CD4-positive, alpha-beta T cell treated with Interleukin-10 for 1 hour (primary cell): ENCODE data around the gene DOLPP1.
A peak's percentile ranks its signal among the peaks of the same experiment; 100 is the strongest.
"Not testable (repeated sequence)": the region's sequence is repeated elsewhere in the genome, so short reads cannot be mapped to it uniquely, and the experiment has no call there.

ENCODE experiments used
- DNase-seq: peaks from one replicate; pipeline ENCODE4 v3.0.0-alpha.2; 2020

DOLPP1 gene

DNA sequence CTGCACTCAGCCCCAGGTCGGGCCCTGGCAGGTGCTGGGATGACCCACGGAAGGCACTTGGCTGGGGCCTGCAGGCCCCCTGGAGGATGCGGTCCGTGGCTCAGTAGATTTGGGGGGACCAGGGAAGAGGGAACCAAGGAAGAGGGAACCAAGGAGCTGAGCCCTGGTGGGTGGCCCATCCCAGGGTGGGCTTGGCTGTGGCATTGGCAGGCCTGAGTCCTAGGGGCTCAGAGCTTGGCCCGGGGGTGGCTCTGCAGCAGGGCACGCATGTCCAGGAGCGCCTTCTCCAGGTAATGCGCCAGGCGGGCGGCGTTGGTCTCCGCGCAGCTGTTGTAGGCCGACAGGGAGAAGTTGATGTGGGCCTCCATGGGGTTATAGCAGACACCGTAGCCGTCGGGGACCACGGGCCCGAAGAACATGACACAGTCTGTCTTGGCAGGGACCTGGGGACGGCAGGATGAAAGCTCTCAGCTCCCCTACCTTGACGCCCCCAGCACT lies 14.3 kb downstream of the DOLPP1 start:
- no peak for DNase-seq

DNA sequence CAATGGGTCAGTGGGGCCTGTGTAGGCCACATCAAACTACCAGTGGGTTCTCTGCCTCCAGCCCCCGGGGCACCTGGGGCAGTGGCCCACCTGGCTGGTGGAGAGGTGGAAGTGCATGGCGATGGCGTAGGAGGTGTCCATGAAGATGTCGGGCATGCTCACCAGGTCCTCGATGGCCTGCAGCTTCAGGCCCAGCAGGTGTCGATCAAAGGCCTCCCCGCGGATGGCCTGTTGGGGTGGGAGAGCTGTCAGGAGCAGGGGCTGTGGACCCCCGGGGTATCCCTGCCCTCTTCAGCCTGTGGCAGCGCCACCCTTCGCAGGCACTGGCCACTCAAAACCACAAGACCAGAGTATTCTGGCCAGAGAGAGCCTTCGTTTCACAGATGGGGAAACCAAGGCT lies 15.0 kb downstream of the DOLPP1 start:
- DNase-seq = no peak

DNA sequence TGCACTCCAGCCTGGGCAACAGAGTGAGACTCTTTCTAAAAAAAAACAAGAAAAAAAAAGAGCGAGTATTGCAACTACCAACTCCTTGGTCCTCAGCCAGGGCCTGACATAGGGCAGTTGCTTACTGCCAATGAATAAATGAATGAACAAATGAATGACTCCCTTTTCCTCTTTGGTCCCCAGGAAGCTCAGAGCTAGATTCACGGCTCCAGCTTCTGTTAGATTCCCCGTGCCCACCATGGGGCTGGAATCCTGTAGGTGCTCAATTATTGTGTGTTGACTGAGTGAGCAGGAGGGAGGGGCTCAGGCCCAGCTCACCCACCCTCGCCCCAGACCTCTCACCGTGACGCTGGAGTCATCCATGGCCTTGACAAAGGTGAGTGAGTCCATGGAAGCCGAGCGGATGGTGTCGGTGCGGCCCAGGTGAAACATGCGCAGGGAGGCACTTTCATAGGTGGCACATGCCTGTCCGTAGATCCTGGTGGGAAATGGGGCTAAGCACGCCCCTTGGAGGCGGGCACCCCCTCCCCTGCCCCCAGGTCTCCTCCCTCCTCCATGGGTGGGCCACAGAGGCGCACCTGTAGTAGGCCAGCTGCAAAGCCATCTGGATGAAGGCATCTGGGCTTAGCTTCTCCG lies 16.9 kb downstream of the DOLPP1 start:
- DNase-seq = no peak

DNA sequence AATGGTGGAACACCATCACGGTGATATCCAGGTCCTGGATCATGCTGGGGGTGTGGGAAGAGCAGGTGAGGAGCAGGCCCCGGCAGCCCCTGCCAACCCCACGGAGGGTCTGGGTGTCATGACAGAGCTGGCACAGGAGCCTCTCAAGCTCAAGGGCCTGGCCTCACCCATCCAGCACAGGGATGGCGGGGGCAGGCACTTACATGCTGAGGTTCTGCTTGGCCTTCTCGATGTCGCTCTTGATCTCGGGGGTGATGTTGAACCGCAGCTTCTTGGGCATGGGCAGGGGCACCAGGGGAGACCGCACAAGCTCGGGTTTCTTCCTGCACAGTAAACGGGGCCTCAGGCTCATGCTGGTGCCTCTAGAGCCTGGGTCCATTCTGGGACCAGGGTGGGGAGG lies 17.4 kb downstream of the DOLPP1 start:
- no peak for DNase-seq

DNA sequence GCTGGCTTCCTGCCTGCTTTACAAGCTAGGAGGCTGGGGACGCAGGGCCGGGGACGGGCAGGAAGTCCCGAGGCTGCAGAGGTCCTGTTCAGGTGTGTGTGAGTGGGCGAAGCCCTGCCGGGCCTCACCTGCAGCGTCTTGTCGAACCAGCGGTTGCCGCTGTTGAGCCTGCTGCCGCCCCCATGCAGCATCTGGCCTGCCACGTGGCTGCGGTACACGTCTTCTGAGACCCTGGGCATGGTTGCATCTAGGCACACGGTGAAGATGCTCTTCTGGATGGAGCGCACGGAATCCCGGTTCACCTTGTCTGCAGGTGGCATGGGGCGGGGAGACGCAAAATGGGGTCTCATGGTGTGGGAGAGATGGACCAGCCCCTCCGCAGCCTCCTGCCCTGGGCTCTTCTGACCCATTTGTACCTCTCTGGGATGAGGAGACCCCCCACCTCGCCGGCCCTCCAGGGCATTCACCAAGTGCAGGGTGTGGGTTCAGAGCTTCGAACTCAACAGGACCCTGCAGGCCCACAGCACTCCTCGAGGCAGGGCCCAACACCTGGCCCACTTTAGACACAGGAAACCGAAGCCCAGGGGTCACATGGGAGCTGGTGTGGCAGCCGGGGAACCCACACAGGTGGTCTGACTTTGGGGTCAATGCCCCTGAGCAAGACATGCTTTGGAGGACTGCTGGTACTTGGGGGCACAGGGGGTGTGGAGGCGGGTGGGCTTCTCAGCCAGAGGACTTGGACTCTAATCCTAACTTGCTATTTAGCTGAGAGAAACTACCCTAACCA lies 19.7 kb downstream of the DOLPP1 start:
- no peak for DNase-seq

DNA sequence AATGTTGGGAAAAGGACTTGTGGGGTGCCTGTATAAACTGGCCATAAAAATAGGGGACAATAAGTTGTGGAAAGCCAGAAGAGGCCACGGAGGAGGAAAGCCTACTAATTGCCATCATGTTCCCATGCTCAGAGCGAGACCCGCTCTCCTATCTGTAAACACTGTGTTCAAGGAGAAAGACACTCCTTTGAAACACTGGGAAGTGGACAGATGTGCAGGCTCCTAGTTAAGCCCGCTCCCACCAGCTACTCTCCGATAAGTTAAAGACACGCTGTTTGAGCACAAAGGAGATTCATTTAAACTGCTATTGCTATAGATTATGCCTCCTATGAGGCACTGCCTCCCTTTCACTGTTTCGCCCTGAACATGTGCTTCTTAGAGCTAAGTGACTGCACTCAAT lies 20.4 kb downstream of the DOLPP1 start:
- no peak for DNase-seq

DNA sequence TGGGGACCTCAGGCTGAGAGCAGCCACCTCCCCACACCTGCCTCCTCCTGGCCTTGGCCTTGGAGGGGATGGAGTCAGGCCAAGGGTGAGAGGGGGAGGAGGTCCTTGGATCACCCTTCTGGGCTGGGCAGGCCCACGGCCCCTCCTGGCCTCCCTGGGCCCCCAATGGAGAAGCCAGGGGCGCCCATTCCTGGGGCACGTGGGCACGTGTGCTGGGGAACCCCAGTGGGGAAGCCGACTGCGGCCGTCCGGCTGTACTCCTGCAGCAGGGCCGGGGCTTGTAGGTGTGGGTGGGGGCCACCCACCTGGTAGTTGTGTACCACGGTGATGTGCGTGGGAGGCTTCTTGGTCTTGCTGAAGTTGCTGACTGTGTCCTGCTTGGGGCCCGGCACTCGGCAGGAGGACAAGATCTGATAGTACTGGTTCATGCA lies 21.2 kb downstream of the DOLPP1 start:
- DNase-seq = no peak

DNA sequence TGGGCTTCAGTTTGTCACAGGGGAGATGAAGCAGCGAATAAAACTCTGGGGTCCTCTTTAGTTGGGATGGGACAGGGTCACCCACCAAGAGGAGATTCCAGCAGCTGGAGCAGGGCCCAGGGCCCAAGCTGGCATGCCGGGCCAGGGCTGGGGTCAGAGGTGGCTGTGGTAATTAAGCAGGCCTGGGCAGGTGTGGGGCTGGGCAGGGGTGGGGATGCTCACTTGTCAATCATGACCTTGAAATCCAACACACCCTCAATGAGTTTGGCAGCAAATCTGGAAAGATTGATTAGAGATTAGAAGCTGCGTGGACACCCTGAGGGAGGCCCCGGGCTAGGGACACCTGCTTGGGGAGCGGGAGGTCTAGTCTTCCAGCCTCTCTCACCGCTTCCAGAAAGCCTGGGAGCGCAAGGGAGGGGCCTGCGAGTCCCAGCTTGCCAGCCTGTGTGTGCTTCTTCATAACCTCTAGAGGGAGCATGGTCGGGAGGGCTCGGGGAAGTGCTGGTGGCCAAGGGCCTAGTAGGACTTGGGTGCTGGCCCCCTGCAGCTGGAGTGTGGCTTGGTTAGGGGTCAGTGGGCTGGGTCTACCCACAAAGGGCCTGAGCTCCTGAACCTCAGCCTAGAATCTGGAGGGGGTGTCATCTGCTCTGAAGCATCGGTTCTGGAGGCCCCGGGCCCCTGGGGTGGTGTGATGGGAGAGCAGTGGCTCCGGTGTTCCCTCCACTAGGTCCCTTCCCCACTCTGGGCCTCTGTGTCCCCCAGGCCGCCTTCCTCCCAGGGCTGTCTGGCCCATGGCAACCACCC lies 22.1 kb downstream of the DOLPP1 start:
- DNase-seq = no peak

DNA sequence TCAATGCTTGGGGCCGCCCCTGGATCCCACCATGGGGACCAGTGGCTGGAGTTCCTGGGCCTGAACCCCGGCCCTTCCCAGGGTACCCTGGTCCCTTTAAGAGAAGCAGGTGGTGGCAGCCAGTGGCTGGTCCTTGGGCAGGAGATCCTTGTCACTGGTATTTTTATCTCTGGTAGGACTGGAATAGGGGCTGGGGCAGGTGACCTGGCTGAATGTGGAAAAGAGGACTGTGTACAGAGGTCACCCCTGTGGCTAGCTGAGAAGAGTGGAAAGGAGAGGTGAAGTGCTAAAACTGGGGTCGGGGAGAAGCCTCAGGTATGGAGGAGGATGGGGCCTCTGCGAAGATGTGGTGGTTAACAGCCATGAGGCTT lies 22.7 kb downstream of the DOLPP1 start:
- DNase-seq = no peak

DNA sequence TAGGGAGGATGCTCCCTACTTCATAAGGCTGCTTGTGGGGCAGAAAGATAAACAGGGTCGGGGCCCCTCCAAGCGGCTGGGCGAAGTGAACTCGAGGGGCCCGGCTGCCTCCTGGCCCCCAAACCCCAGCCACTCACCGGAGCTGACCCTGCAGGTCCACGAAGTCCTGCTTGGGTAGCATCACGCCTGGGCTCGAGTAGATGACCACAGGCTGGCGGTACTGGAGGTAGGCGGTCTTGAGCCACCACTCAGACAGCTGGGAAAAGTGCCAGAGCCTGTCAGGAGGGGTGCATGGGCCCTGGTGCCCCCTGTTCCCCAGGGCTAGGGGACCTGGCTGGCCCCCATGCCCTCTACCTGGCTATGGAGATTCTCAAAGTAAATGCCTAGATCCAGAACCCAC lies 23.1 kb downstream of the DOLPP1 start:
- no peak for DNase-seq

DNA sequence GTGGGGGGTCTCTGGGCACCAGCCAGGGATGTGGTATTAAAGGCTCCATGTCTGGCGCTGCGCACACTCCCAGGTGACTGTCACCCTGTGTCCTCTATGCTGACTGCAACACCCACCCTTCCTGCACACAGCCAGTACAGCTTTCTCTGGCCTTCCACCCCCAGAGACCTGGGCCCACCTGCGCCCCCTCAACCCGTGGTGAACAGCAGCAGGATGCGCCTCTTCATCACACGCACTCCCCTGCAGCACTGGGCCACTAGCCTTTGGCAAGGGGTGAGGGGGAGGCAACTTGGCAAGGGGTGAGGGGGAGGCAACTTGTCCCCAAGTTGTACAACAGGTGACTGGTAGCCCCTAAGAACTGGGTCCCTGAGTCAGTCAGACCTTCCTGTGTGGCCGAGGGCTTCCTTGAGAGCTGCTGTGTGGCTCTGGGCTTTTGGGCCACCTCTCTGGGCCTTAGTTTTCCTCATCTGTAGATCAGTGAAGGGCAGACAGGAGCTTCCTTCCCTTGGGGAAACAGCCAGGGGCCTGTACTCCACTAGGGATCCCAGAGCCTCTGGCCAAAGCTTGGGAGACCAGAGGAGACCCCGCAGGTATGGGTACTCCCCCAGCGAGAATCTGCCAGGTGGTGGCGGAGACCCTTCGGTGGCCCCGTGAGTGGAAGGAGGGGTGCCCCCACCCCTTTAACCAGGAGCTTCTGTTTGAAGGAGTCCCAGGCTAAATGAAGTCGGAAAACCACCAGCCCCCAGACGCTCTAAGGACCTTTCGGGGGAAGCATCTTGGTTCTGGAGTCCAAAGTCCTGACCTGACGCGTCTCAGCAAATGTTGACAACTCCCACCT lies 25.2 kb downstream of the DOLPP1 start:
- DNase-seq = no peak

DNA sequence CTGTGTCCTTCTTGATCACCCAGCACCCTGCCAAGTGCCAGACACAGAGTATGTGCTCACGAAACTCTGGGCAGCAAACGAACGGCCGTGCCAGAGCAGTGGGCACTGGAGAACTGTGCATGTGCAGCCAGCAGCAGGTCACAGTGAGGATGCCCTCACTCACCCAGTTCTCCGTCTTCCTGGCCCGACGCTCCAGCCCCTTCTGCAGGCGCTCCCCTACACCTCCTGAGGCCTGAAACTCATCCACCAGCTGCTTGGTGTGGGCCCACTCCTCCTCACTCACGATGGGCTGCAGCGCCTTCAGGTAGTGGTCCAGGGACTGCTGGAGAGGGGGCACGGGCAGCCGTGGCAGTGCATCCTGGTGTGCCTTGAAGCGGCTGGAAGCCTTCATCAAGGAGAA lies 26.7 kb downstream of the DOLPP1 start:
- DNase-seq = no peak

DNA sequence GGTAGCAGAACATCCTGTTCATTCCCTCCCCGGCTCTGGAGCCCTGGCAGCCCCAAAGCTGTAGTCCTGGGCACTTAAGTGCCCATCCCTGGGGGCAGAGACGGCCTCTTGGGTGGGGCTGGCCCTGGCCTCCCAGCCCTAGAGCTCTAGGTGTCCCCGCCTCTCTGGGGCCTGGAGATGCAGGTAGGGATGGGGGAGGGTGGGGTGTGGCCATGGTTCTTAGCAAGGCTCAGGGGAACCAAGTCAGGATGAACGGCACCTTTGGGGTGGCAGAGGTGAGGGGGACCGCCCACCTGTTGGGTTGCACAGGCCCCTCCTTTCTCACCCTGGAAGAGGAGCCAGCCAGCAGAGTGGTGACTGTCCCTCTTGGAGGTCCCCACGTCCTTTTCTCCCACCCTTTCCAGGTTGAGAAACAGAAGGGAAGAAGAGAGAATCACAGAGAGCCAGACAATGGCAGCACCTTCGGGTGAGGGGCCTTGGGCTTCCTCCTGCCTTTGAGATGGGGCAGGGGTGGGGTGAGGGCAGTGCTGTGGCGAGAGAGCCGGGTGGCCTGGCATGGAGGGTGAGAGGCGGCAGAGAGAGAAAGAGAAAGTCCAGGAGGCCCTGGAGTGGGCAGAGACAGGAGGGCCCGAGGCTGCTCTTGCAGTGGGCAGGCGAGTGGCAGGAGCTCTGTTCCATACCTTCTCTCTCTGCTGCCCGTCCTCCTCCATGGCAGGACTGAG lies 27.3 kb downstream of the DOLPP1 start:
- DNase-seq = no peak

DNA sequence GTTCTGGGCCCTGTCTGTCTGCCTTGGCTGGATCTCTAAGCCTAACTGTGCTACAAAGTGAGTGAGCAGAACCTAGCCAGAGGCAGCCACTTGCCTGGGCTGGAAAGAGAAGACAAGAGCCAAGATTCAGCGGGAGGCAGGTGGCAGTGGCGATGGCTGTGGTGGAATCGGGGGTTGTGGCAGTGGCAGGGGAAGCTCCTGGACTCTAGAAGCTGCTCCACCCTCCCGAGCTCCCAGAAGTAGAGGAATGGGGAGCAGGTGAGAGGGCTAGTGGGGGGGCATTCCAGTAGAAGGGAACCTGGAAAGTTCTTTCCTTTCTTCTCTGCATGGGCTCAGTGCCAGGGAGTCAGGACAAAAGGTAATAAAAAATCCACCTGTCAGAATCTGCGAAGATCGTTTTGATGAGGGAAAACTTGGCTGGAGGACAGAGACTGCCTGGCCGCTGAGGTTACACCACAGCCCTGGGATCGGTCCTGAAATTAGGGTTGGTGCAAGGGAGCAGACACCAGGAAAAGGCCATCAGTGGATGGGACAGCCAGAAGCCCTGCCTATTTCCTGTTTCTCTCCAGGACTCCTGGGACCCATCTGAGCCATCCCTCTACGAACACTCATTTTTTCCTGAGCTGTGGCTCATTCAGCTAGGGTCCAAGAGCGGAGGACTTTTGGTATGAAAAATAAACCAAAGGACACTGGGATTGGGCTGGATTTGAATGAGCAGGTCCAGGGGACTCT lies 28.1 kb downstream of the DOLPP1 start:
- no peak for DNase-seq

DNA sequence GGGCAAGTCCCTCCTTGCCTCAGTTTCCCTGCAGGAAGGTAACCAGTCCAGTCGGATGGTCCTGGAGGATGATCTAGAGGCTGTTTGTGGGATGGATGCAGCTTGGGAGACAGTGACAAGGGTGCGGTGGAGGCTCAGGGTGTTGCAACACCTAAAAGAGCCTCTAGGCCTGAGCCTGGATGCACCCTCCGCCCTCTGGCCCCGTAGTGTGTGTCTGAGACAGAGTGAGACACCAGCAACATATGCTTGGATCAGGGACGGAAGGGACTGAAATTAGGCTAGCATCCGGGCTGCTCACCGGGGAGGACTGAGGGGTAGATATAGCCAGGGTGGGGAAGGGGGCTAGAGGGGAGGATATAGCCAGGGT lies 28.6 kb downstream of the DOLPP1 start:
- peak; percentile 23 for DNase-seq

DNA sequence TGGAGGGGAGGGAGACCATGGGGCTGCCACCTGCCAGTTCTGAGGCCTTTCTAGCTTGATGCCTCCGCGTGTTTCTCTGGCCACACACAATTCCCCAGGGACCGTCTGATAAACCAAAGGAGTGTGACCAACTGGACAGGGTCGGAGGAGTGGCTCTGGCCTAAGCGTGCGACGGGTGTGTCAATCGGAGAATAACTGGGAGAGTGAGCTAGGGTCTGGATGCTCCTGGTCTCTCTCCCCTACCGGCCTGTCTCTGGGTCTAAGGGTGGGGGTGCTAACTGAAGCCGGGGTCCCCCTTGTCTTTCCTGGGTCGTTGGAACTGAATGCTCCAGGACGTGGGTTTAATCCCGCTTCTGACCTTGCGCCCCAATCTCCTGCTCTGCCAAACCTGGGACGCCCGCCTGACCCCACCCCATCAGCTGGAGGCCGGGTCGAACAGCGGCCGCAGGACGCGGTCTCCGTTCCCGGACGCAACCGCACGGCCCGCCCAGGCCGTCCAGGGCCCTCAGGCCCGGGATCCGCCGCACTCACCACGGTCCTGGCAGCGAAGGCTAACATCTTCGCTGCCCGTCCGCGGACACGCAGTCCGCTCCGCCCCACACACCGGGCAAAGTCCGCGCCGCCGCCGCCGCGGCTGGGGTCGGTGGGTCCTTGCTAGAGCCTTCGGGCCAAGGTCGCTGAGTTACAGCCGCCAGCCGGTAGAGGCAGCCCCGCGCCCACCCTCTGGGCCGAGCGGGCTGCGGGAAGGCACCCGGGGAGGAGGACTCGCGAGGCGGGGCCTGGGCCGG lies 29.2 kb downstream of the DOLPP1 start:
- DNase-seq = no peak

DNA sequence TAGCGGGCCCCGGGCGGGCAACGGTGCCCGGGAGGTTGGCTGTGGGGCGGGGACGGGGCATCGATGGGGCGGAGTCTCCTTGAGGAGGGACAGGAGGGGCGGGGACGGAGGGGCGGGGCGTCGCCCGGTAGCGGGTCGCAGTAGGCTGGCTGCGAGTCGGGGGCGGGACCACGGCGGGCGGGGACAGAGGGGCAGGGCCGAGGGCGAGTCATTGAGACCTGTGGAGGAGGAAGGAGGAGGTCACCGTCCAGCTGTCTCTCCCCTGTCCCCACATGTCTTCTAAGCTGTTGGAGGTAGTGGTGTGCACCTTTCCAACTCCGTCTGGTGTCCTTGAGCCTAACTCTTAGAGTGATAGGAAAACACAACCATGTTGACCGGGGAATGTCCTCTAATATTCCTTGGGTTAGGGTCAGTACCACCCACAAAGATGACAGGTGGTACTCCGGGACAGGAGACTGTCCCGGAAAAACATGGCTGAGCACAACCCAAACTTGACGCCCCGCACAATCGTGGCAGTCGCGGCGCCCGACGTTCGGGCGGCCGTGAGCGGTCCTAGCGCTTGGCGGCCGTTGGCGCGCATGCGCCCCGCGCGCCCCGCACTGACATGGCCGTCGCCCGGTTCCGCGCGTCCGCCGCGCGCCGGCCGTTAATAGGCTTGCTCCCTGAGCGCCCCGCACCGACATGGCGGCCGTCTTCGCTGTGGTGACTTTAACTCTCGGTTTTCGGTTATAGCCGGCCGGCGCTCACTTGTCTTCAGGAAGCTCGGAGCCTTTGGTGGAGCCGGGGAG lies 30.0 kb downstream of the DOLPP1 start, which contains the start of the genes CRAT and PTPA:
TSS of gene CRAT (minus strand) at position 54 of the 788 bp plus-strand sequence. CDS start 284 bp downstream, outside the sequence.
TSS of gene PTPA (plus strand) at position 676 of the 788 bp plus-strand sequence. CDS start 186 bp downstream, outside the sequence.
- peak; percentile 96 for DNase-seq

DNA sequence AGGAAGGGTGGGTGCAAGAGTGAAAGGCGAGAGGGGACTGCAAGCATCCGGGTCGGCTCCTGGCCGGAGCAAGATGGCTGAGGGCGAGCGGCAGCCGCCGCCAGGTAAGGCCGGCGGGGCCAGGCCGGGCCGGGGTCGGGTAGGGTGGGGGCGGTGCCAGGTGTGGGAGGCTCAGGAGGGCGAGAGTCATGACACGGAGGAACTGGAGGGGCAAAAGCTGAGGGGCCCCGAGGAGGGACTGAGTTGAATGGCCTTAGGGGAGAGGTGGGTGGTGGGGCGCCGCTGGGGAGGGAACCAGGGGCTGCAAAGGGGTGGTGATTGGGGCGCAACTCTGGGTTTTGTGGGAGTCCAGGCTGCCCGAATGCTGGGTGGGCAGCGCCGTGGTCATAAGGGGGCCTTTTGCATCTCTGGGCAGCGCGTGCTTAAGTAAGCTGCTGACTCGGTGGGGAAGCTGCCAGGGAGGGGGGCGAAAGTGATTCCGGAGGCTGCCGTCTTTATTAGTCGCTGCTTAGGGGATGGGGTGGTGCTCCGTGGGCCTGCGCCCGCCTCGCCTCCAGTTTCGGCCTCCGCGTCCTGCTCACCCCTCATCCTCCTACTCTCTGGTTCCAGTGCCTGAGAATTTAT lies 30.7 kb downstream of the DOLPP1 start:
- peak; percentile 13 for DNase-seq

DNA sequence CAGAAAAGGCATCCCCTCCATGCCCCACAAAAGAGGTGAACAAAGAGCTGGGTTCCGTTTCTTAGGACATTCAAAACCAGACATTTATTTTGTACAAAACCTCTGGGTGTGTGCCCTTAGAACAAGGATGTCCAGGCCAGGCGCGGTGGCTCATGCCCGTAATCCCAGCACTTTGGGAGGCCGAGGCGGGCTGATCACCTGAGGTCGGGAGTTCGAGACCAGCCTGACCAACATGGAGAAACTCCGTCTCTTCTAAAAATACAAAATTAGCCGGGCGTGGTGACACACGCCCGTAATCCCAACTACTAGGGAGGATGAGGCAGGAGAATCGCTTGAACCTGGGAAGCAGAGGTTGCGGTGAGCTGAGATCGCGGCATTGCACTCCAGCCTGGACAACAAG lies 31.6 kb downstream of the DOLPP1 start:
- DNase-seq = not testable (repeated sequence)
